ENCODE results near the gene TTYH3. TPM values are rescaled to one million over a fixed set of nuclear protein-coding genes. Genes with fewer than 3 reads are reported as not detected.

Gene TTYH3
- total RNA-seq, 1 experiment from 2014 or later = 278 TPM

DNA sequence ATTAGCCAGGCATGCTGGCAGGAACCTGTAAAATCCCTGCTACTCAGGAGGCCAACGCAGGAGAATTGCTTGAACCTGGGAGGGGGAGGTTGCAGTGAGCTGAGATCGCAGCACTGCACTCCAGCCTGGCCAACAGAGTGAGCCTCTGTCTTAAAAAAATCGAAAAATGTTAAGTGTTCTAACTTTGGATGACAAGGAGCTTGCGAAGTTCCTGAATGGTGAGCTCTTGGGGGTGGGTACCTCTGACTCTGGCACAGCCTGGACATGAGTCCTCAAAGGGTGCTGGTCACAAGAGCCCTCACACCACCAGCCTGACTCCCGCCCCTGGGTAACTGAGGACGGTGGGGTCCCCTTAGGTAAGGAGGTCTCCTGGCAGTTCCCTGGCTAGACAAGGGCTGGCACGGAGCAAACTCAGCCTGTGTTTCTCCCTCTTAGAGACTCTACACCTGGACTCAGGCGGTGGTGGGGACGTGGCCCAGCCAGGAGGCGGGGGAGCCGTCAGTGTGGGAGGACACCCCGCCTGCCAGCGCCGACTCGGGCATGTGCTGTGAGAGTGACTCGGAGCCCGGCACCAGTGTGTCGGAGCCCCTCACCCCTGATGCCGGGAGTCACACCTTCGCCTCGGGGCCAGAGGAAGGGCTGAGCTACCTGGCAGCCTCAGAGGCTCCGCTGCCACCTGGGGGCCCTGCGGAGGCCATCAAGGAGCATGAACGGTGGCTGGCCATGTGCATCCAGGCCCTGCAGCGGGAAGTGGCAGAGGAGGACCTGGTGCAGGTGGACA lies 80.3 kb downstream of the TTYH3 start:
- Histone ChIP-seq H3K27ac (ENCODE audit: low read length) (no peak overlapping the region), H3K4me1 (ENCODE audit: control insufficient read depth, insufficient read depth, low read length) (peaks cover 3% of the 10 kb centered on the region; the same call in 1 of the 2 replicates), H3K27me3 (ENCODE audit: control insufficient read depth, insufficient read depth, low read length) (no peaks in the 10 kb centered on the region), H3K36me3 (ENCODE audit: control insufficient read depth, insufficient read depth, low read length) (no peaks in the 10 kb centered on the region; the same call in 1 of the 2 replicates), H3K4me3 (ENCODE audit: low read depth in 2 of 2, low read length in 2 of 2) (no peak overlapping the region), H3K9me3 (ENCODE audit: control insufficient read depth, insufficient read depth, low read depth, low read length) (no peaks in the 10 kb centered on the region)
- no peak for ATAC-seq
- BruUV-seq (replicated peaks) = no TSS peak
- CTCF ChIA-PET = interaction anchor here (0.6 kb wide), 2 partner anchors 31 to 153 kb away, joined by 3 read pairs; no protein-coding TSS in a partner anchor
- in situ Hi-C loops (cut with HindIII; ENCODE audit: low pct_unique_long_range_greater_than_20kb, low sequenced_read_pairs) (no loop called here), intact Hi-C loops (cut with micrococcal nuclease; ENCODE audit: unreplicated experiment) (no loop called here)
- POLR2A ChIA-PET = no interaction called here
- DNase-seq (ENCODE audit: low read depth, low spot score) = no peak
- TF ChIP-seq, protein P1, sequence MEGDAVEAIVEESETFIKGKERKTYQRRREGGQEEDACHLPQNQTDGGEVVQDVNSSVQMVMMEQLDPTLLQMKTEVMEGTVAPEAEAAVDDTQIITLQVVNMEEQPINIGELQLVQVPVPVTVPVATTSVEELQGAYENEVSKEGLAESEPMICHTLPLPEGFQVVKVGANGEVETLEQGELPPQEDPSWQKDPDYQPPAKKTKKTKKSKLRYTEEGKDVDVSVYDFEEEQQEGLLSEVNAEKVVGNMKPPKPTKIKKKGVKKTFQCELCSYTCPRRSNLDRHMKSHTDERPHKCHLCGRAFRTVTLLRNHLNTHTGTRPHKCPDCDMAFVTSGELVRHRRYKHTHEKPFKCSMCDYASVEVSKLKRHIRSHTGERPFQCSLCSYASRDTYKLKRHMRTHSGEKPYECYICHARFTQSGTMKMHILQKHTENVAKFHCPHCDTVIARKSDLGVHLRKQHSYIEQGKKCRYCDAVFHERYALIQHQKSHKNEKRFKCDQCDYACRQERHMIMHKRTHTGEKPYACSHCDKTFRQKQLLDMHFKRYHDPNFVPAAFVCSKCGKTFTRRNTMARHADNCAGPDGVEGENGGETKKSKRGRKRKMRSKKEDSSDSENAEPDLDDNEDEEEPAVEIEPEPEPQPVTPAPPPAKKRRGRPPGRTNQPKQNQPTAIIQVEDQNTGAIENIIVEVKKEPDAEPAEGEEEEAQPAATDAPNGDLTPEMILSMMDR (IDR thresholded peaks at IDR 0.05) = no peak
- no peak for TF ChIP-seq TCF7L2 (IDR thresholded peaks at IDR 0.05; ENCODE audit: low read depth, low read length)
- TF ChIP-seq SIN3A (IDR thresholded peaks at IDR 0.05; ENCODE audit: borderline replicate concordance, insufficient read depth, low read depth, low read length) = no peak
- TF ChIP-seq POLR2AphosphoS5 (IDR thresholded peaks at IDR 0.05; ENCODE audit: low read depth, low read length) = no peak
- no peak for TF ChIP-seq REST (IDR thresholded peaks at IDR 0.05; ENCODE audit: insufficient read depth in 1 of 2, low read depth in 2 of 2, low read length in 1 of 2)

DNA sequence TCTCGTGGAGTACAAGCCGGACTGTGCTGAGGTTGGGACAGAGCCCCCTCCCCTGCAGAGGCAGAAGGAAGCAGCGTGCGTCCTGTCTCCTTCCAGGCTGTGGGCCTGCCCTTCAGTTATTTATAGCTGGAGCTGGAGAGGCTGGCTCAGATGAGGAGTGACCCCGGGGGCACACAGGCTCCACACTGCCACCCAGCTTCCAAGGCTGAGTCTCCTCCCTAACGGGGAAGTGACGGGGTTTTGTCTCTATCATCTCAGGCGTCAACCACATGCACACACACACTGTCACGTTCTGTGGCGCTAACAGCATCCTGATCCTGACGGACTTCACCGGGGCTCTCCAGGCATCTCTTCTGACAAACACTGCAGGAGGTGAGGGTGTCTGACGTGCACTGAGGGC lies 81.6 kb downstream of the TTYH3 start:
- no TSS peak for BruUV-seq (replicated peaks)
- H3K9me3 ChIP-seq (ENCODE audit: control insufficient read depth, insufficient read depth, low read depth, low read length) = no peaks in the 10 kb centered on the region
- CTCF ChIA-PET = interaction anchor here (0.6 kb wide), 1 partner anchor 149 kb away, joined by 5 read pairs; no protein-coding TSS in a partner anchor
- in situ Hi-C loops (cut with HindIII; ENCODE audit: low pct_unique_long_range_greater_than_20kb, low sequenced_read_pairs) = no loop called here
- TF ChIP-seq, protein P1 (IDR thresholded peaks at IDR 0.05) = 0 out of 2 replicates have a peak, but pooled peaks have one; percentile 13
- no peak for TF ChIP-seq REST (IDR thresholded peaks at IDR 0.05; ENCODE audit: insufficient read depth in 1 of 2, low read depth in 2 of 2, low read length in 1 of 2)
- no peak overlapping the region for H3K4me3 ChIP-seq (ENCODE audit: low read depth in 2 of 2, low read length in 2 of 2)
- no peak for ATAC-seq
- no peaks in the 10 kb centered on the region for H3K27me3 ChIP-seq (ENCODE audit: control insufficient read depth, insufficient read depth, low read length)
- no peak for DNase-seq (ENCODE audit: low read depth, low spot score)
- peaks cover 8% of the 10 kb centered on the region; the same call in 1 of the 2 replicates for H3K4me1 ChIP-seq (ENCODE audit: control insufficient read depth, insufficient read depth, low read length)
- POLR2A ChIA-PET = no interaction called here
- intact Hi-C loops (cut with micrococcal nuclease; ENCODE audit: unreplicated experiment) = no loop called here
- no peaks in the 10 kb centered on the region; the same call in 1 of the 2 replicates for H3K36me3 ChIP-seq (ENCODE audit: control insufficient read depth, insufficient read depth, low read length)
- no peak overlapping the region for H3K27ac ChIP-seq (ENCODE audit: low read length)

All from Panc1 (cell line).